Peyer's patch (tissue), 4 donors: Measurements from ENCODE around the gene RHO.
"Not testable (repeated sequence)": the region's sequence is repeated elsewhere in the genome, so short reads cannot be mapped to it uniquely, and the experiment has no call there.

Source experiments
- POLR2A ChIP-seq, 2 donors: fragments of 450-650 bp; IDR thresholded peaks; one replicate each; pipeline ENCODE4 v1.5.1; 2017; ENCODE audit warnings: antibody characterized with exemption in 2 of 2, mild to moderate bottlenecking in 2 of 2, moderate library complexity in 2 of 2
- TF ChIP-seq, protein P1 (sequence below), 6 experiments: fragments of 450-650 bp in 4 of 6; fragments of 200-600 bp in 2 of 6; sonication (generic) in 1 of 6; IDR thresholded peaks; one replicate each; pipeline ENCODE4 v1.5.1; 2017 to 2019; ENCODE audit warnings: antibody characterized with exemption in 6 of 6, mild to moderate bottlenecking in 3 of 6, moderate library complexity in 1 of 6

DNA sequence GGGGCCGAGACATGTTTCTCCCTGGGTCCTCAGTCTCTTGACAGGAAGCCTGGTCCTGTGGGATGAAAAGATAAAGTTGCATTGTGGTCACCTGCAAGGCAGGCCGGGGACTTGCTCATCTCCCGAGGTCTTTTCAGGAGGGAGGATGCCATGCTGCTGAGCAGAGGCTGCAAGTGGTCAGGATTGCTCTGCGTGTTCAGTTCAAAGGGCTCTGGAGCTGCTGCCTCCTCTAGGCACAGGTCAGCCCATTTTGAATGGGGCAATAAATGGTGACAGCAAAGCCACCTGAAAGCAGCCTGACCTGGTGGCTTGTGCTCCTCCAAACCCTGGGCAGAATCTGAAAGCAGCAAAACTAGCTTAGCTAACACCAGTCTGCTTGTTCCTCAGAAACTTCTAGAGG lies 37.4 kb upstream of the RHO start:
- TF ChIP-seq, protein P1, sequence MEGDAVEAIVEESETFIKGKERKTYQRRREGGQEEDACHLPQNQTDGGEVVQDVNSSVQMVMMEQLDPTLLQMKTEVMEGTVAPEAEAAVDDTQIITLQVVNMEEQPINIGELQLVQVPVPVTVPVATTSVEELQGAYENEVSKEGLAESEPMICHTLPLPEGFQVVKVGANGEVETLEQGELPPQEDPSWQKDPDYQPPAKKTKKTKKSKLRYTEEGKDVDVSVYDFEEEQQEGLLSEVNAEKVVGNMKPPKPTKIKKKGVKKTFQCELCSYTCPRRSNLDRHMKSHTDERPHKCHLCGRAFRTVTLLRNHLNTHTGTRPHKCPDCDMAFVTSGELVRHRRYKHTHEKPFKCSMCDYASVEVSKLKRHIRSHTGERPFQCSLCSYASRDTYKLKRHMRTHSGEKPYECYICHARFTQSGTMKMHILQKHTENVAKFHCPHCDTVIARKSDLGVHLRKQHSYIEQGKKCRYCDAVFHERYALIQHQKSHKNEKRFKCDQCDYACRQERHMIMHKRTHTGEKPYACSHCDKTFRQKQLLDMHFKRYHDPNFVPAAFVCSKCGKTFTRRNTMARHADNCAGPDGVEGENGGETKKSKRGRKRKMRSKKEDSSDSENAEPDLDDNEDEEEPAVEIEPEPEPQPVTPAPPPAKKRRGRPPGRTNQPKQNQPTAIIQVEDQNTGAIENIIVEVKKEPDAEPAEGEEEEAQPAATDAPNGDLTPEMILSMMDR (IDR thresholded peaks at IDR 0.05) = not testable (repeated sequence)
- not testable (repeated sequence) for TF ChIP-seq POLR2A (IDR thresholded peaks at IDR 0.05)
